Naive thymus-derived CD8-positive, alpha-beta T cell (primary cell): Measurements from ENCODE around the gene SBNO2. TPM values are rescaled to one million over a fixed set of nuclear protein-coding genes. Genes with fewer than 3 reads are reported as not detected.

ENCODE experiments used
- ATAC-seq, 2 donors: fragments of 150-1000 bp; cut with Tn5 transposase in 1 of 2; sonication (Bioruptor Pico), chemical (Tn5 transposase) in 1 of 2; 1 replicate in 1 of 2; 2 replicates in 1 of 2; pipeline ENCODE4 v1.10.0; 2021; ENCODE audit warnings: mild to moderate bottlenecking in 2 of 2, moderate library complexity in 2 of 2
- POLR2A ChIA-PET: fragments of 350-600 bp; sonication (Branson Sonifier 250); formaldehyde crosslinking; loops from one replicate; lab custom pipeline; 2021; ENCODE audit warnings: antibody characterized with exemption; lab: Charles Lee
- DNase-seq, 10 donors: peaks; one replicate each; pipeline versions ENCODE4 v3.0.0 to v3.0.0-alpha.2; 2020 to 2022
- H3K27ac Mint-ChIP-seq, 10 donors: one replicate each; pipeline ENCODE4 v1.8.0; 2020 to 2022; ENCODE audit warnings: mild to moderate bottlenecking in 10 of 10, mixed read lengths in 10 of 10, moderate library complexity in 4 of 10, inconsistent platforms in 1 of 10
- H3K27me3 Mint-ChIP-seq, 5 donors: one replicate each; pipeline ENCODE4 v1.8.0; 2021 to 2022; ENCODE audit warnings: mixed read lengths in 5 of 5
- H3K36me3 Mint-ChIP-seq, 3 donors: one replicate each; pipeline ENCODE4 v1.8.0; 2020 to 2022; ENCODE audit warnings: mixed read lengths in 3 of 3, mild to moderate bottlenecking in 2 of 3, inconsistent platforms in 1 of 3
- H3K4me1 Mint-ChIP-seq, 4 donors: one replicate each; pipeline ENCODE4 v1.8.0; 2021 to 2022; ENCODE audit warnings: mixed read lengths in 4 of 4
- H3K4me3 Mint-ChIP-seq, 10 donors: one replicate each; pipeline ENCODE4 v1.8.0; 2020 to 2022; ENCODE audit warnings: mild to moderate bottlenecking in 10 of 10, mixed read lengths in 10 of 10, moderate library complexity in 6 of 10, inconsistent platforms in 1 of 10
- H3K9me3 Mint-ChIP-seq, 9 donors: one replicate each; pipeline ENCODE4 v1.8.0; 2020 to 2022; ENCODE audit warnings: mixed read lengths in 9 of 9, mild to moderate bottlenecking in 3 of 9, inconsistent platforms in 1 of 9, moderate library complexity in 1 of 9
- polyA plus RNA-seq, 3 donors: library from polyadenylated mRNA; unstranded; fragments of 300-500 nt; fragmentation: Illumina TruSeq; gene quantifications; one replicate each; pipeline ENCODE4 v1.2.3, GENCODE V29; 2021
- total RNA-seq, 8 experiments: library from RNA in 2 of 8; stranded (reverse) in 2 of 8; gene quantifications; one replicate each; pipeline ENCODE4 v1.2.3 and lab custom pipeline; 2021 to 2026

The SBNO2 gene
- total and polyA plus RNA-seq, 5 experiments from 2014 or later, result 0.68 to 82.4 (median 2.3) TPM

DNA sequence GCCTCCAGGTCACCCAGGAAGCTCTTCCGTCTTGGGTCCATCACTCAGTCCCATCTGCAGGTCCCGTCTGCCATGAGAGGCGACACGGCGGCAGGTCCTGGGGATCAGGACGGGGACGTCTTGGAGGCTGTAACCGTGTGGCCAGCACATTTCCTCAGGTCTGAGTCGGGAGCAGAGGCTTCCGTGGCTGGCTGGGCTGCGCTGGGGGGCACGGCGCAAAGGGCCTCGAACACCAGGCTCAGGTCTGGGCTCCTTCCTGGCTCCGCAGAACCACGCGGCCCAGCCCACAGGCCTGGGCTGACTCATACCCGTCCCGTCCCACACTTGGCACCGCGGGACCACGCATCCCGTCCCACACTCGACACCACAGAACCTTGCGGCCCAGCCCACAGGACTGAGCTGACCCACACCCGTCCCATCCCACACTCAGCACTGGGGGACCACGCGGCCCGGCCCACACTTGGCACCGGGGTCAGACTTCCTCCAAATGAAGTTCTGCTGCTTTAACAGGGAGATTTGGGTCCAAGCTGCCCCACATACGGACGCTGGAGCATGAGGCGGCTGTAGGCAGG, 30.2 kb downstream of the SBNO2 start:
- Mint-ChIP-seq H3K36me3 (peaks cover 0 to 31% (median 20%) of the 10 kb centered on the region in 3 donors), H3K27ac (peak overlapping the region in 1 of 10 donors; percentile 58), H3K4me3 (no peak overlapping the region), H3K27me3 (no peaks in the 10 kb centered on the region), H3K4me1 (peaks cover 0 to 23% (median 12%) of the 10 kb centered on the region in 4 donors), H3K9me3 (peaks cover 0 to 10% (median 0%) of the 10 kb centered on the region in 9 donors)
- POLR2A ChIA-PET, result no interaction called here
- DNase-seq, result no peak
- ATAC-seq, result no peak

DNA sequence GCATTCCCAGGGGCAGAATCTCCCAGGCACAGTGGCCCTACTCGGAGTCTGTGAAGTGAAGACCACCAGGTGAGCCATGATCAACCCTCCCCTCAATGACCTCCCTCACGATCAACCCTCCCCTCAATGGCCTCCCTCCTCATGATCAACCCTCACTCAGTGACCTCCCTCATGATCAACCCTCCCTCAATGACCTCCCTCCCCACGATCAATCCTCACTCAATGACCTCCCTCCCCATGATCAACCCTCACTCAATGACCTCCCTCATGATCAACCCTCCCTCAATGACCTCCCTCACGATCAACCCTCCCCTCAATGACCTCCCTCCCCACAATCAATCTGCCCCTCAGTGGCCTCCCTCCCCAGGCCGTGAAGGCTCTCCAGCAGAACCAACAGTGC, 32.1 kb downstream of the SBNO2 start:
- H3K9me3 Mint-ChIP-seq, result peaks cover 0 to 10% (median 0%) of the 10 kb centered on the region in 9 donors
- ATAC-seq, result no peak

DNA sequence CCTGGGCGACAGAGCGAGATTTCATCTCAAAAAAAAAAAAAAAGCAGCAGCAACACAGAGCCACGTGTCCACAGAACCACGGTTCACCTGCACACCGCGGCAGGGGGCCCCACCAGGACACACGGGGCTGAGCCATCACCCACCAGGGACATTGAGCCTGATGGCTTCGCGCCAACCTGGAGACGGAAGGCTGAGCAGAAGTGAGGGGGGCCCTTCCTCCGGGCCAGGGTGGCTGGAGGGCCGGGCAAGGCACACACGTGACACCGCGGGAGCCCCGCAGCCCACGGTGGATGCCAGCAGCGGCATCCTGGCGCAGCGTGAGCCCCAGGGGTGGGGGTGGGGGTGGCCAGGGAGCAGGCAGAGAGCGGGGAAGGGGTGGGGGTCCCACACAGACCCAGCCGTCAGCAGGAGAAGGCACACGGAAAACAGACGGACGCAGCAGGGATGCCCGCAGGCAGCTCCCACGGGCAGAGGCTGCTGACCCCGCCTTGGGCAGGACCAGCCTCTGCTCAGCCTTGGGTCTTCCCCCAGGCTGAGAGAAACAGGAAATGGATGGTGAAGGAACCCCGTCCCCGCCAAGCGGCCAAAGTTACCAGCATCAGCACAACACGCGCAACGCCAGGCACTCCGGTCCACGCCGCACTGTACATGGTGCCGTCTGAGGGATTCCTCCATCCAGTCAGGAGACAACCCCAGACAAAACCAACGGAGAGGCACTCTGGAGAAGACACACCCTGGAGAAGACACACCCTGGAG, 33.6 kb downstream of the SBNO2 start:
- H3K36me3 Mint-ChIP-seq, result peaks cover 0 to 26% (median 21%) of the 10 kb centered on the region in 3 donors
- H3K27ac Mint-ChIP-seq, result peak overlapping the region in 1 of 10 donors; percentile 29

More for the DNA sequence above, 32.1 kb downstream of the SBNO2 start:
- Mint-ChIP-seq H3K27me3 (no peaks in the 10 kb centered on the region), H3K36me3 (peaks cover 0 to 31% (median 21%) of the 10 kb centered on the region in 3 donors), H3K4me1 (peaks cover 0 to 23% (median 13%) of the 10 kb centered on the region in 4 donors), H3K27ac (peak overlapping the region in 6 of 10 donors; percentile 2 to 42 (median 3)), H3K4me3 (no peak overlapping the region)
- POLR2A ChIA-PET, result interaction anchor here (0.6 kb wide), 1 partner anchor 174 kb away, joined by 3 read pairs; no protein-coding TSS in a partner anchor
- no peak for DNase-seq

DNA sequence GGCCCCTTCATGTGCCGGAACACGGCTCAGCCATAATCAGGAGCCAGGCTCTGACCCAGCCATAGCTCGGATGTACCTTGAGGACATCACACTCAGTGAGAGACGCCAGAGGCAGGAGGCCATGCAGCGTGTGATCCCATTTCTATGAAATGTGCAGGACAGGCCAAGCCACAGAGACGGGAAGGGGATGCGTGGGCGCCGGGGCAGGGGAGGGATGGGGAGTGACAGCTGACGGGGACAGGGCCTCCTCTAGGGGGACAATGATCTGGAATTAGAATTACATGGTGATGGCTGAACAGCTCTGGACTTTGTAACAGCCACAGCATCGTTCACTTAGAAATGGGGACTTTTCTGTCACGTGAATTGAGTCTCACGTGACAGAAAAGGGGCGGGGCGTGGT, 34.9 kb downstream of the SBNO2 start:
- Mint-ChIP-seq H3K27ac (peak overlapping the region in 2 of 10 donors; percentile 50 to 72), H3K4me1 (peaks cover 12 to 21% (median 18%) of the 10 kb centered on the region in 4 donors), H3K36me3 (peaks cover 0 to 17% (median 14%) of the 10 kb centered on the region in 3 donors), H3K9me3 (peaks cover 0 to 10% (median 0%) of the 10 kb centered on the region in 9 donors), H3K4me3 (no peak overlapping the region), H3K27me3 (no peaks in the 10 kb centered on the region)
- DNase-seq, result no peak
- POLR2A ChIA-PET, result no interaction called here
- no peak for ATAC-seq

More for the DNA sequence above, 33.6 kb downstream of the SBNO2 start:
- no peak for ATAC-seq
- DNase-seq, result no peak
- Mint-ChIP-seq H3K27me3 (no peaks in the 10 kb centered on the region), H3K4me3 (no peak overlapping the region), H3K9me3 (peaks cover 0 to 10% (median 0%) of the 10 kb centered on the region in 9 donors), H3K4me1 (peaks cover 10 to 30% (median 18%) of the 10 kb centered on the region in 4 donors)
- POLR2A ChIA-PET, result no interaction called here

DNA sequence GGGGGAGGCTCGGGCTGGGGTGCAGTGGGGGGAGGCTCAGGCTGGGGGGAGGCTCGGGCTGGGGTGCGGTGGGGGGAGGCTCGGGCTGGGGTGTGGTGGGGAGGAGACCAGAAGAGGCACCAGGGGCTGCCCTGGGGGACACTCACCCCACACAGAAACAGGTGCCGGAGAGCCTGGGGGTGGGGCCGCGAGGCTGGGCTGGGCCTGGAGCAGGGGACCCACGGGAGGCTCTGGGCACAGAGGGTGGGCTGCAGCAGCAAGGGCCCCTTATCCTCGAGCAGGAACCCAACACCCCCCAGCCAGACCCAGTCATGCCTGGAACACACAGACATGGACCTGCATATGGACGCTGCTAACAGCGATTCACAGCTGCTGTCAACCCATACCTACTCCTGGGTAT, 35.9 kb downstream of the SBNO2 start:
- H3K27me3 Mint-ChIP-seq, result no peaks in the 10 kb centered on the region
- peak overlapping the region in 2 of 10 donors; percentile 29 to 32 for H3K27ac Mint-ChIP-seq
- H3K4me1 Mint-ChIP-seq, result peaks cover 12 to 28% (median 26%) of the 10 kb centered on the region in 4 donors
- peaks cover 0 to 14% (median 9%) of the 10 kb centered on the region in 3 donors for H3K36me3 Mint-ChIP-seq
- no peak for ATAC-seq
- POLR2A ChIA-PET, result no interaction called here
- no peak for DNase-seq
- H3K9me3 Mint-ChIP-seq, result peaks cover 0 to 10% (median 0%) of the 10 kb centered on the region in 9 donors
- no peak overlapping the region for H3K4me3 Mint-ChIP-seq

DNA sequence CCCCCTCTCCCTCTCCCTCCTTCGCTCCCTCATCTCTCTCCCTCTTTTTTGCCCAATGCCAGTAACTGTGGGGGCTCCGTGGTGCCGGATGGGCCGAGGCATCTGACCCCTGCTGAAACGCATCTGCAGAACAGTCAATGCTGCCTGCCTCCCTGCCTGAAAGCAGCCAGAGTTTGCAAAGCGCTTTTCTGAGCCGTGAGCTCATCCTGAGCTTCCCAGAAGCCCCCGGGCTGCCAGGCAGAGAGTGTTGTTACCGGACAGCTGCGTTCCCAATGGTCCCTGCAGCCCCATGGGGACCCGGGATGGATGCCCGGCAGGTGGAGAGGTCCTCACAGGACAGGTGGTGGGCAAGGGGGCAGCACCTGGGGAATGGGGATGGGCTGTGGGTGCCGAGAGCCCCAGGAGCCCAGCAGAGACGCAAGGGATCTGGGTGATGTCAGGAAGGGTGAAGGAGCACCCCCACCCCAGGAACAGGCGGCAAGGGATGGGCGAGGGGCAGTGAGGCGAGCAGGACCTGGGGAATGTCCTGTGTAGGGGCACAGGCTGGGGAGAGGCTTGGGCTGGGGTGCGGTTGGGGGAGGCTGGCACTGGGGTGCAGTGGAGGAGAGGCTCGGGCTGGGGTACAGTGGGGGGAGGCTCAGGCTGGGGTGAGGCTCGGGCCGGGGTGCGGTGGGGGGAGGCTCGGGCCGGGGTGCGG, 37.3 kb downstream of the SBNO2 start:
- peaks cover 8 to 31% (median 25%) of the 10 kb centered on the region in 4 donors for H3K4me1 Mint-ChIP-seq
- peak overlapping the region in 6 of 10 donors; percentile 72 to 88 (median 80) for H3K27ac Mint-ChIP-seq
- DNase-seq (no peak), ATAC-seq (no peak)
- H3K27me3 Mint-ChIP-seq, result no peaks in the 10 kb centered on the region
- H3K9me3 Mint-ChIP-seq, result peaks cover 0 to 3% (median 0%) of the 10 kb centered on the region in 9 donors
- H3K36me3 Mint-ChIP-seq, result peaks cover 0 to 5% (median 4%) of the 10 kb centered on the region in 3 donors
- H3K4me3 Mint-ChIP-seq, result peak overlapping the region in 4 of 10 donors; percentile 14 to 55 (median 38)
- POLR2A ChIA-PET, result interaction anchor here (0.7 kb wide), 1 partner anchor 58 kb away, joined by 3 read pairs; no protein-coding TSS in a partner anchor

DNA sequence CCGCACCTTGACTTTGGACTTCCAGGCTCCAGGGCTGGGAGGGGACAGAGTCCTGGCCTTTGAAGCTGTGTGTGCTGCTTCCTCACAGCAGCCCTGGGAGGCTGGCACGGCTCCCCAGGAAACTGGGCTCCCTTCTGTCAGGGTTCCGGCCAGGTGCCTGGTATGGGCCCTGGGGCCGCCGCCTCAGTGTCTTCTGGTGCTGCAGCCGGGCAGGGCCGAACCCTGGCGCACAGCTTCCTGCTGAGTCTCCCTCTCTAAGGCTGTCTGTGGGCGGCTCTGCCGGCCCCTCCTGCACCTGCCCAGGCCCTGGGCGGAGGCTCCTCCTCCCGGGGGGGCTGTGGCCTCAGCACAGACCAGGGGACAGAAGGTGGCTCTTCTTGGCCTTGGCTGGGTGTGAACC, 37.9 kb downstream of the SBNO2 start:
- H3K27ac Mint-ChIP-seq, result peak overlapping the region in 2 of 10 donors; percentile 75 to 81
- POLR2A ChIA-PET, result interaction anchor here (0.7 kb wide), 1 partner anchor 58 kb away, joined by 3 read pairs; no protein-coding TSS in a partner anchor
- peak overlapping the region in 1 of 10 donors; percentile 25 for H3K4me3 Mint-ChIP-seq
- ATAC-seq (no peak), DNase-seq (no peak)
- peaks cover 11 to 31% (median 25%) of the 10 kb centered on the region in 4 donors for H3K4me1 Mint-ChIP-seq
- H3K27me3 Mint-ChIP-seq, result no peaks in the 10 kb centered on the region
- H3K36me3 Mint-ChIP-seq, result peaks cover 0 to 5% (median 4%) of the 10 kb centered on the region in 3 donors
- no peaks in the 10 kb centered on the region for H3K9me3 Mint-ChIP-seq

DNA sequence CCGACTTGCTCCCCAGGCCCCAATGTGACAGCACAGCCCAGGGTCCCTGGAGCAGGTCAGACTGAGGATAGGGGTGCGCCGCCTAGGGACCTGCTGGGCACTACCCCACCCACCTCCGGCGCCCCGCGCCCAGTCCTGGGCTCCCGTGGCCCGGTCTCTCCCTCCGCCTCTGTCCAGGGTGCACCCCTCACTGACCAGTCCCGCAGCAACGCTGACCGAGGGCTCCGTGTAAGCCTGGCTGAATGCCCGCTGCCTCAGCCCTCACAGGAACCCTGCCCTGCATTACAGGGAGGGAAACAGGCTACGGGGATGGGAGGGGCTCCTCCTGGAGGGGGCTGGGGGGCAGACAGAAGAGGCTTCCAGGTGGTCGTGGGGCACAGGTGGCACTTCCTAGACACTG, 38.6 kb downstream of the SBNO2 start:
- H3K27ac Mint-ChIP-seq, result peak overlapping the region in 9 of 10 donors; percentile 53 to 85 (median 72)

DNA sequence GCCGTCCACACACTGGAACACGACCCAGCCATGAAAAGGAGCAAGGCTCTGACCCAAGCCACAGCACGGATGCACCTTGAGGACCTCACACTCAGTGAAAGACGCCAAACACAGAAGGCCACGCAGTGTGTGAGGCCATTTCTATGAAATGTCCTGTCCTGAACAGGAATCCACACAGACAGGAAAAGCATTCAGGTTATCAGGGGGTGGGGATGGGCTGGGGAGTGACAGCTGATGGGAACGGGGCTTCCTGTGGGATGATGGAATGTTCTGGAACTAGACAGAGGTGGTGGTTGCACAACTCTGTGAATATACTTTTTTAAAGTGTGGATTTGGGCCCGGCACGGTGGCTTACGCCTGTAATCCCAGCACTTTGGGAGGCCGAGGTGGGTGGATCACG, 39.6 kb downstream of the SBNO2 start:
- ATAC-seq, result no peak

More for the DNA sequence above, 38.6 kb downstream of the SBNO2 start:
- Mint-ChIP-seq H3K4me1 (peaks cover 11 to 37% (median 32%) of the 10 kb centered on the region in 4 donors), H3K4me3 (peak overlapping the region in 1 of 10 donors; percentile 30), H3K9me3 (no peaks in the 10 kb centered on the region), H3K27me3 (no peaks in the 10 kb centered on the region), H3K36me3 (peaks cover 0 to 5% (median 4%) of the 10 kb centered on the region in 3 donors)
- POLR2A ChIA-PET, result interaction anchor here (0.6 kb wide), 1 partner anchor 10 kb away, joined by 3 read pairs; no protein-coding TSS in a partner anchor
- ATAC-seq (no peak), DNase-seq (no peak)

DNA sequence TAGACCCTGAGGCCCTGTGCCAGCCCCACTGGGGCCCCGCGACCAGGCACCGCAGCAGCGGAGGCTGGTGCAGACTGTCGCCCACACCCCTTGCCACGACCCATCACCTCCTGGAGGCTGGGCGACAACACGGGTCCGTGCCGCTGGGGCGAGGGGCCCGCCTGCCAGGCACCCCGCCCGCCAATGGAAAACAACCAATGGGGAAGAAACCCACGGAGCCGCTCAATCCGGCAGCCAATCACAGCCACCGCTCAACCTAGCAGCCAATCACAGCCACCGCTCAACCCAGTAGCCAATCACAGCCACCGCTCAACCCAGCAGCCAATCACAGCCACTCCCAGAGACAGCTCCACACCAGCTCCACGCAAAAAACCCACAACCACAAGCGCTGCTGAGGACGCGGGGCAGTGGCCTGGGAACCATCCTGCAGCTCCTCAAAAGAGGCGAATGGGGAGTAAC, 40.6 kb downstream of the SBNO2 start:
- POLR2A ChIA-PET, result interaction anchor here (0.5 to 1.6 kb wide), 6 partner anchors 41 to 1125 kb away, joined by 3 to 6 read pairs (median 3); partner anchors contain the start of genes CIRBP and SBNO2
- Mint-ChIP-seq H3K36me3 (no peaks in the 10 kb centered on the region), H3K9me3 (no peaks in the 10 kb centered on the region), H3K27ac (peak overlapping the region; percentile 72 to 96 (median 91)), H3K4me1 (peaks cover 11 to 49% (median 38%) of the 10 kb centered on the region in 4 donors), H3K27me3 (no peaks in the 10 kb centered on the region), H3K4me3 (peak overlapping the region; percentile 34 to 81 (median 56))
- peak; percentile 13 to 59 for ATAC-seq
- DNase-seq, result peak; percentile 36 to 79 (median 71)

More for the DNA sequence above, 39.6 kb downstream of the SBNO2 start:
- no peaks in the 10 kb centered on the region for H3K27me3 Mint-ChIP-seq
- no peaks in the 10 kb centered on the region for H3K9me3 Mint-ChIP-seq
- peaks cover 11 to 45% (median 37%) of the 10 kb centered on the region in 4 donors for H3K4me1 Mint-ChIP-seq
- H3K4me3 Mint-ChIP-seq, result no peak overlapping the region
- peak overlapping the region in 8 of 10 donors; percentile 35 to 96 (median 79) for H3K27ac Mint-ChIP-seq
- POLR2A ChIA-PET, result interaction anchor here (0.8 to 1.6 kb wide), 4 partner anchors 40 to 135 kb away, joined by 3 to 6 read pairs (median 4); partner anchors contain the start of genes CIRBP and SBNO2
- DNase-seq, result no peak
- peaks cover 0 to 2% (median 0%) of the 10 kb centered on the region in 3 donors for H3K36me3 Mint-ChIP-seq

DNA sequence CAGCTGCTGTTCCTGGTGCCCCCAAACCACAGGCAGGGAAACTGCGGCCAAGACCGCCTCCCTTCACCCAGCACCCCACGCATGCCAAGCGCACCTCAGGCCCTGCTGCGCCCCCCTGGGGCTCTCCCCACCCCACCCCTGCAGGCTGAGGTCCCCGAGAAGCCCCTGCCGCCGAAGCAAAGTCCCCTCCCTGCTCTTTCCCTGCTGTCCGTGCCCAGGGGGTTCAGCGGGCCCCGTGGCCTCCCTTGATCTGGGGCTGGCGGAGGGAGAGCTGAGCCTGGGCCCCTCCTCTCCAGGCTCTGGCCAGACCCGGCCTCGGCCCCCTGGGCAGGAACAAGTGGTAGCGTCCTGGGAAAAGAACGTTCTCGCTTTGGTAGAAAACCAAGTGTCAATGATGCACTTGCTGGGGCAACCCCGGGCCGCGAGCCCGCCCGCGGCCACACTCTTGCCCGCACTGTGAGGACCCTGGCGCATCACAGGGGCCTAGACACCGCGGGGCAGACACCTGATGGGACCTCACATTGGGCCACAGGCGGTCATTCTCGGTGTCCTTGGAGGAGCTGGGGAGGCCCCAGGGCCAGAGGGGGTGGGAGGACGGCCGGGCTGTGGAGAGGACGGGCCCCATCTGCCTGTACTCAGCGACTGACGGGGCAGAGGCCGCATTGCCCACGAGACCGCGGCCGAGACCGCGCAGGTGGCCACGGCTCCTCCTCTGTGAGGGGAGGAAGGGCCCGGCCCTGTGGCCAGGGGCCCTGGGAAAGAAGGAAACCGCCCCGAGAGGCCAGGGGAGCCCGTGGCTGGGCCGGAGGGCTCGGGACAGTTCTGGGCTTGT, 41.3 kb downstream of the SBNO2 start:
- no peaks in the 10 kb centered on the region for H3K27me3 Mint-ChIP-seq
- POLR2A ChIA-PET, result interaction anchor here (0.5 to 1.6 kb wide), 8 partner anchors 20 to 1125 kb away, joined by 3 to 6 read pairs (median 3); partner anchors contain the start of genes CIRBP, GPX4 and SBNO2
- H3K9me3 Mint-ChIP-seq, result no peaks in the 10 kb centered on the region
- ATAC-seq, result peak in 1 of 2 donors; percentile 20
- peak in 4 of 10 donors; percentile 23 to 57 (median 31) for DNase-seq
- H3K36me3 Mint-ChIP-seq, result peaks cover 0 to 2% (median 0%) of the 10 kb centered on the region in 3 donors
- peak overlapping the region; percentile 75 to 86 (median 82) for H3K4me3 Mint-ChIP-seq
- peak overlapping the region; percentile 80 to 96 (median 92) for H3K27ac Mint-ChIP-seq
- H3K4me1 Mint-ChIP-seq, result peaks cover 11 to 49% (median 39%) of the 10 kb centered on the region in 4 donors
